Natural killer cell treated with Interleukin-12 subunit alpha and Interleukin-12 subunit beta and Interleukin-15 and Interleukin-18, amount 100 ng/mL, for 72 hours (primary cell): ENCODE measurements around the gene RBM24. TPM values are rescaled to one million over a fixed set of nuclear protein-coding genes. Genes with fewer than 3 reads are reported as not detected.
A peak's percentile ranks its signal among the peaks of the same experiment; 100 is the strongest.

Source experiments
- ATAC-seq, 2 donors: fragments of 150-1000 bp; cut with Tn5 transposase in 1 of 2; sonication (Bioruptor Pico), chemical (Tn5 transposase) in 1 of 2; 2 replicates each; pipeline ENCODE4 v1.10.0; 2021
- DNase-seq: peaks from one replicate; pipeline ENCODE4 v3.0.0; 2022; ENCODE audit warnings: low spot score
- H3K27ac Mint-ChIP-seq, 2 donors: 1 replicate in 1 of 2; 2 replicates in 1 of 2; pipeline ENCODE4 v1.8.0; 2022; ENCODE audit warnings: mixed read lengths in 2 of 2, mild to moderate bottlenecking in 1 of 2, moderate library complexity in 1 of 2
- H3K27me3 Mint-ChIP-seq, 2 donors: 1 replicate in 1 of 2; 2 replicates in 1 of 2; pipeline ENCODE4 v1.8.0; 2022; ENCODE audit warnings: mixed read lengths in 2 of 2
- H3K36me3 Mint-ChIP-seq: one replicate; pipeline ENCODE4 v1.8.0; 2022; ENCODE audit warnings: mixed read lengths
- H3K4me1 Mint-ChIP-seq, 2 donors: 1 replicate in 1 of 2; 2 replicates in 1 of 2; pipeline ENCODE4 v1.8.0; 2022; ENCODE audit warnings: low read depth in 2 of 2, mixed read lengths in 2 of 2, mild to moderate bottlenecking in 1 of 2
- H3K4me3 Mint-ChIP-seq: one replicate; pipeline ENCODE4 v1.8.0; 2022; ENCODE audit warnings: mixed read lengths
- H3K9me3 Mint-ChIP-seq: 2 replicates; pipeline ENCODE4 v1.8.0; 2022; ENCODE audit warnings: mixed read lengths
- total RNA-seq, 2 donors: library from RNA; stranded (reverse); gene quantifications; one replicate each; pipeline ENCODE4 v1.2.3, GENCODE V29; 2022

Gene RBM24
- not detected for total RNA-seq

DNA sequence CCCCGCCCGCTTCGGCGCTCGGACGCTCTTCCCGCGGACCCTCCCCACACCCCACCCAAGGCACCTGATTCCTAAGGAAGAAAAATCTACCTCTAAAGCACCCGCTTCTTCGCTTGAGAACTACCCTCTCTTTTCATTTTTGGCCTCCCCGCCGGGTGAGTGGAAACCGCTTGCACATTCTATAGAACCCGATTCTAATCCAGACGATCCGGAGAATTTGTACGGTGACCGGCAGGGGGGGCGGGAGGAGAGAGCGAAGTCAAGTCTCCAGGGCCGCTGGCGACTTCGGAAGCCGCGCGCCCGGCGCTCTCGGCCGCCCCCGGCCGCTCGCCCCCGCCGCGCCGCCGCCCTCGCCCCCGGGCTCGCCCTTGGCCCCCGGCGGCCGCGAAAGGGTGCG lies at the start of gene RBM24:
Gene RBM24 (plus strand): TSS at position 262 of the 397 bp plus-strand sequence. CDS start 221 bp downstream, outside the sequence.
- Mint-ChIP-seq H3K36me3 (no peaks in the 10 kb centered on the region), H3K4me3 (peak within 1 kb of the TSS; percentile 67), H3K27me3 (peaks cover 52 to 77% of the 10 kb centered on the region in 2 donors), H3K27ac (no peak within 1 kb of the TSS), H3K4me1 (peaks cover 11 to 12% of the 10 kb centered on the region in 2 donors), H3K9me3 (no peaks in the 10 kb centered on the region)
- ATAC-seq = peak in 1 of 2 donors; percentile 69
- no peak for DNase-seq

DNA sequence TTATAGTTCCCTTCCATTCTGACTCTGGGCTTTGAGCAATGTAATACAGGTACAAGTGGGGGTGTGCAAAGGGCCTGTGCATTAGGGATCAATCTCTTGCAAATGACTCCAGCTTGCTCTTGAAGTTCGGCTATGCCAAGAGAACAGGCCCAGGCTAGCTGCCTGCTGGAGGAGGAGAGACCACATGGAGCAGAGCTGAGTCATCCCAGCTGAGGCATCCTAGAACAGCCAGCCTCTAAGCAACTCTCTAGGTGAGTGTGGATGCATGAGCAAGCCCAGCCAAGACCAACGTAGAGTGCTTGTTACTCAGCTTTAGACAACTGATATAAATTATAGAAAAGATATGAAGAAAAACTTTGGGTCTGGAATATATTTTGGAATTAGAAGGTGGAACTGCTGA lies 47.6 kb upstream of the RBM24 start:
- no peak overlapping the region for H3K27ac Mint-ChIP-seq
- no peaks in the 10 kb centered on the region for H3K36me3 Mint-ChIP-seq
- ATAC-seq = peak in 1 of 2 donors; percentile 20
- H3K27me3 Mint-ChIP-seq = peaks cover 11 to 25% of the 10 kb centered on the region in 2 donors
- H3K4me3 Mint-ChIP-seq = no peak overlapping the region
- H3K9me3 Mint-ChIP-seq = no peaks in the 10 kb centered on the region
- H3K4me1 Mint-ChIP-seq = no peaks in the 10 kb centered on the region
- no peak for DNase-seq

DNA sequence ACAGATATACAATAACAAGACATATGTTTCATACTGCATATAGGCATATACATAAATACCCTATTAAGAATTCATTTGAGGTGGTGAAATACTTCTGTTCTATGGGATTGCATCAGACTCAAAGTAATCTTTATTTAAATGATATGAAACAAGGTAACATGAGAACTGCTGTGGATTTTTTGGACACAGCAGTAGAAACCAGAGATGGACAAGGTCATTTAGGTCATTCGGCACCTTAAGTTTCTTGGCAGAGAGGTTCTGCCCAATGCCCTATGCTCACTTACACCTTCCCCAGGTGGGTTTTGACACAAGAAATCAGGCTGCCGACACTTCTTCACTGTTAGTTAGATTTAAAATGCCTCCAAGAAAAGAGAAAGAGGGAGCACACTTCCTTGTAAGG lies 43.9 kb upstream of the RBM24 start:
- H3K36me3 Mint-ChIP-seq = no peaks in the 10 kb centered on the region
- ATAC-seq (no peak), DNase-seq (no peak)
- H3K27ac Mint-ChIP-seq = no peak overlapping the region
- H3K9me3 Mint-ChIP-seq = peaks cover 4% of the 10 kb centered on the region
- H3K4me3 Mint-ChIP-seq = no peak overlapping the region
- H3K4me1 Mint-ChIP-seq = no peaks in the 10 kb centered on the region
- H3K27me3 Mint-ChIP-seq = peaks cover 15 to 31% of the 10 kb centered on the region in 2 donors

DNA sequence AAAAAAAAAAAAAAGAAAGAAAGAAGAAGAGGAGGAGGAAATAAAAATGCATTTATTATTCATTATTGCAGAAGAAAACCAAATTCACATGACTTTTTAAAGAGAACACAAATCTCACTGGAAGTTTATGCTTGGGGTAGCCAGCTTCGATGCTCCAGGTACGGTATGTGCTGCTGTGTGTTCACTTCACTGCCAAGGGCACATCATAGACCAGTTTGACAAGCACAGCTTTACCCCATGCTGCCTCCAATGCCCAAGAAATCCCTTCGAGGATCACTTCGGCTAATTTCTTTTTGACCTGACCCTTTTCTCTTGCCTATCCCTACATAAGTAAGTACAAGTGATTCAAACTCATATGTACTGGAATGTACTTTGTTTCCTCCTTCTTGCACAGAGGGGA lies 41.9 kb upstream of the RBM24 start:
- Mint-ChIP-seq H3K4me1 (no peaks in the 10 kb centered on the region), H3K4me3 (no peak overlapping the region), H3K9me3 (peaks cover 6% of the 10 kb centered on the region), H3K27ac (no peak overlapping the region), H3K36me3 (no peaks in the 10 kb centered on the region), H3K27me3 (peaks cover 19 to 36% of the 10 kb centered on the region in 2 donors)
- ATAC-seq = no peak
- no peak for DNase-seq

DNA sequence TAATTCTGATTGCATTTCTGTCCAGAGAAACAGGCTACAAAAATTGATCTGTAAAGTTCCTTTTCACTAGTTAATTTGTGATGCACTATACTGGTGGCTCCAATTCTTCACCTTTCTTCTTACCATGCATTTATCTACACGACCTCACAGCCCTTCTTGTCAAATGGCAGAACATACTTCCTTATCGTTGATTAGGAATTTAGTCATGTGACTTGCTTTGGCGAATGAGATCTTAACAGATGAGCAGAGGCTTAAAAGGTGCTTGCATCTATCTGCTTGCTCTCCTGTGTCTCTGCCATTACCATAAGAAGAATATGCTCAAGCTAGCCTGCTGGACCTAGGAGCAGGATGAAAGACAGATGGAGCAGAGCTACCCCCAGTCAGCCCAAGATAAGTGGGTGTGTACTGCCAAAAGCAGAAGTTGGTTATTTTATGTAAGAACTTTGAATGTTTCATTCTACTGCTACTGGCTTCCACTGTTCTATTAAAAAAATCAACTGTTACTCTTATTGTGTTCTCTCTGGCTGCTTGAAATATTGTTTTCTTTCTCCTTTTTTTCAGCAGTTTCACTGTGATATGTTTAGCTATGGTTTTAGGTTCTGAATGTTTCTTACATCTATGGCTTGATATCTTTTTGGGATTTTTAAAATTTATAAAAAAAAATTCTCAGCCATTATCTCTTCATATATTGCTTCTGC lies 40.2 kb upstream of the RBM24 start:
- Mint-ChIP-seq H3K27ac (no peak overlapping the region), H3K4me3 (no peak overlapping the region), H3K36me3 (no peaks in the 10 kb centered on the region), H3K4me1 (no peaks in the 10 kb centered on the region), H3K27me3 (peaks cover 22 to 33% of the 10 kb centered on the region in 2 donors), H3K9me3 (peaks cover 6% of the 10 kb centered on the region)
- DNase-seq = no peak
- no peak for ATAC-seq

DNA sequence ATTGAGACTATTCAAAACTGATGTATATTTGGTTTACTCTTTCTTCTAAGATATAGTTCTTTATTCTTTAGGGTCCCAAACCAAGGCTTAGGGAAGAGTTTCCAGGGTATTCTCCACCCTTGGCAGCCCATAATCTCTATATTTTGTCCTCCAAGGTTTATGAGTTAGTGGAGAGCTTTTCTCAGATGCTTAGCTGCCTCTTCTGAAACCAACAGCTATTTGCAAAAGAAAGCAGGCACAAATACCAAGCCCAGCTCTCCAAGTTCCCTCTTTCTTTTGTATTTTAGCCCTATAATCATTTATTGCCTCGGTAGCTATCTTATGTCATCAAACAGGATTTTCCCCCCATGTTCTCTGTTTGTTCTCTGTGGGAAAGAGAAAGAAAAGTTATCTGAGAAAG lies 39.1 kb upstream of the RBM24 start:
- H3K9me3 Mint-ChIP-seq = peaks cover 6% of the 10 kb centered on the region
- DNase-seq (no peak), ATAC-seq (no peak)
- no peak overlapping the region for H3K4me3 Mint-ChIP-seq
- peaks cover 22 to 35% of the 10 kb centered on the region in 2 donors for H3K27me3 Mint-ChIP-seq
- H3K36me3 Mint-ChIP-seq = no peaks in the 10 kb centered on the region
- no peaks in the 10 kb centered on the region for H3K4me1 Mint-ChIP-seq
- no peak overlapping the region for H3K27ac Mint-ChIP-seq

DNA sequence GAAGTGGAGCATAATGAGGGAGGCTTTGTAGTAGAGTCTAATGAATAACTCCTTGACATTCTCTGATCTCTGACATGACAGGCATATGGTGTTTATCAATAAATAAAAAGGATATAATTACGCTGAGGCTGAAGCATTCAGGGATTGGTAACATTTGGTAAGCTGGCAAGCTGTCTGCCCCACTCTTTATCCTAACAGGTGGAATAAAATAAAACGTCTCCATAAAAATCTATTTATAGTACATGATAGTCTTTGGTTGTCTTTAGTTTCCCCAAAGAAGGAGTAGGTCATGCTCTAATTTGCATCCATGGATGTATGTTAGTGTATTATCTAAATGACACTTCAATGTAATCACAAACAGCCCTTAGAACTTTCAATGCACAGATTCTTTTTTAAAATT lies 30.9 kb upstream of the RBM24 start:
- DNase-seq (no peak), ATAC-seq (no peak)
- Mint-ChIP-seq H3K4me3 (no peak overlapping the region), H3K4me1 (no peaks in the 10 kb centered on the region), H3K27ac (no peak overlapping the region), H3K27me3 (peaks cover 13 to 37% of the 10 kb centered on the region in 2 donors), H3K36me3 (no peaks in the 10 kb centered on the region), H3K9me3 (no peaks in the 10 kb centered on the region)

DNA sequence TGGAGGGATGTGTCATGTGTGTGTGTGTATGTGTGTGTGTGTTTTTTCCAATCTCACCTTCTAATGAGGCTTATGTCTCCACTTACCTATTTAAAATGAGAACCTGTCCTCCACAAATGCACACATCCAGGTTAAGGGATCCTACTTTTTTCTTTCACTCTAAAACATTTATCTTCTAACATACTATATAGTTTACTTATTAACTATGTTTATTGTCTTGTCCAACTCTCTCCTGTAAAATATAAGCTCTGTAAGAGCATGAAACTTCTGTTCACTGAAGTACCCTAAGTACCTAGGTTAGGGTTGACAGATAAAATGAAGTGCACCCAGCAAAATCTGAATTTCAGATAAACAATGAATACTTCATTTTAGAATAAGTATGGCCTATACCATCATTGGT lies 29.2 kb upstream of the RBM24 start:
- no peaks in the 10 kb centered on the region for H3K4me1 Mint-ChIP-seq
- ATAC-seq = no peak
- peaks cover 11 to 30% of the 10 kb centered on the region in 2 donors for H3K27me3 Mint-ChIP-seq
- no peak overlapping the region for H3K27ac Mint-ChIP-seq
- H3K36me3 Mint-ChIP-seq = no peaks in the 10 kb centered on the region
- no peak overlapping the region for H3K4me3 Mint-ChIP-seq
- no peaks in the 10 kb centered on the region for H3K9me3 Mint-ChIP-seq
- no peak for DNase-seq

DNA sequence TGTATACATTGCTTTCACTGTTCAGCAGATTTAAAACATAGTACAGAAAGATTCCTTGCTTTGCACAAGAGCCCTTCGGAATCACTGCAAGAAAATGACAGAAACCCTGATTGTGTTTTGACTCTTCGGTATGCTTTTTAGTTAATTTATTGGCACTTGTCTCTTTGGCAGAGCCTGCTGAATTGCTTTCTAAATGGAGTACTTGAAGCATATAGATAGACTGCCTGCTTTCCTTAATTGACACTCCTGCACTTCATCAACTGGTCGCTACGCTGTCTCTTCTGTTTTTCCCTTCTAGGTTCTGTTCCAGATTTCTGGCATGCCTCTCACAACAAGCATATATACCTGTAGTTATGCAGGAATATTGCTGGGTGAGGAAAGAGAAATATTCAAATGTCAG lies 22.4 kb upstream of the RBM24 start:
- ATAC-seq (no peak), DNase-seq (no peak)
- H3K27ac Mint-ChIP-seq = no peak overlapping the region
- peaks cover 12 to 18% of the 10 kb centered on the region in 2 donors for H3K27me3 Mint-ChIP-seq
- no peaks in the 10 kb centered on the region for H3K9me3 Mint-ChIP-seq
- no peak overlapping the region for H3K4me3 Mint-ChIP-seq
- no peaks in the 10 kb centered on the region for H3K4me1 Mint-ChIP-seq
- no peaks in the 10 kb centered on the region for H3K36me3 Mint-ChIP-seq

DNA sequence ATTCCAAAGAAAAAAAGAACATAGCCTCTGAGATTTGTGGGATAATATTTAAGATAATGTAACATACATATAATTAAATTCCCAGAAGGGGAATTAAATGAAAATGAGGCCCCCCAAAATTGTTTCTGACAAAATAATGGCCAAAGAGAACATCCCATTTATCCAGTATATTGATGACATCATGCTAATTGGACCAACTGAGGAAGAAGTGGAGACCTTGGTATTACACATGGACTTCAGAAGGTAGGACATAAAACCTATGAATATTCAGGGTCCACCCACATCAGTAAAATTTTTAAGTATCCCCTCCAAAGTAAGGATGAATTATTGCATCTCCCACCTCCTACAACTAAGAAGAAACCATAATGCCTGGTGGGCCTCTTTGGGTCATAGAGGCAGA lies 15.6 kb upstream of the RBM24 start:
- H3K4me1 Mint-ChIP-seq = no peaks in the 10 kb centered on the region
- no peaks in the 10 kb centered on the region for H3K9me3 Mint-ChIP-seq

DNA sequence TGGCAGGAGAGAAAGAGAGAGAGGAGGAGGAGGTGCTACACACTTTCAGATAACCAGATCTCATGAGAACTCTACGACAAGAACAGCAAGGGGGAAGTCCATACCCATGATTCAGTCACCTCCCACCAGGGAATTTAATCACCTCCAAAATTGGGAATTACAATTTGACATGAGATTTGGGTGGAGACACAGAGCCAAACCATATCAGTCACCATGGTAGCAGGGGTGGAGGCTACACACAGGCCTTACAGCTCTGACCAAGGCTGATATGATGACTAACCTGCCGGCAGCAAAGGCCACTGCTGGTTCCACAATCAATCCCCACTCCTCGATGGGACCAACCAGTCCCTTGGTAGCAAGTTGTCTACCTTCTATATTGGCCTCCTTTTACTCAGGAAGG lies 13.6 kb upstream of the RBM24 start:
- Mint-ChIP-seq H3K27ac (no peak overlapping the region), H3K4me1 (no peaks in the 10 kb centered on the region), H3K36me3 (no peaks in the 10 kb centered on the region), H3K27me3 (peaks cover 4 to 7% of the 10 kb centered on the region in 2 donors), H3K9me3 (no peaks in the 10 kb centered on the region), H3K4me3 (no peak overlapping the region)
- DNase-seq (no peak), ATAC-seq (no peak)

More for the DNA sequence above, 15.6 kb upstream of the RBM24 start:
- Mint-ChIP-seq H3K4me3 (no peak overlapping the region), H3K27ac (no peak overlapping the region), H3K36me3 (no peaks in the 10 kb centered on the region), H3K27me3 (peaks cover 4 to 10% of the 10 kb centered on the region in 2 donors)
- ATAC-seq = no peak
- DNase-seq = no peak

DNA sequence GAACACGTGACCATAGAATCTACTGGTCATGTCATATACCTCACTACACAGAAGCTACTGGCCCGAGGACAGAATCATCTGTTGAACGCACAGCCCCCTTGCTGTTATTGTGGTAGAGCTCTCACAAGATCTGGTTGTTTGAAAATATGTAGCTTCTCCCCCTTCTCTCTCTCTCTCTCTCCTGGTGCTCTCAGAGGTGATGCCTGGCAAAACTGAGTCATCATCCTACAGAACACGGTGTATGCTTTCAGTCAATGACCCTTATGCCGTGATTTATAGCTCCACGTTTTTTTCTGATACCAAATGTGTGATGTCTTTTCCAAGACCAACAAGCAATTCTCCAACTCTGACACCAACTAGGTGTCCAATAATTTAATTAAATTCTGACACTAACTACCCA lies 13.0 kb upstream of the RBM24 start:
- H3K27ac Mint-ChIP-seq = no peak overlapping the region
- no peaks in the 10 kb centered on the region for H3K4me1 Mint-ChIP-seq
- no peaks in the 10 kb centered on the region for H3K36me3 Mint-ChIP-seq
- H3K4me3 Mint-ChIP-seq = no peak overlapping the region
- DNase-seq (no peak), ATAC-seq (no peak)
- peaks cover 4 to 8% of the 10 kb centered on the region in 2 donors for H3K27me3 Mint-ChIP-seq
- no peaks in the 10 kb centered on the region for H3K9me3 Mint-ChIP-seq

DNA sequence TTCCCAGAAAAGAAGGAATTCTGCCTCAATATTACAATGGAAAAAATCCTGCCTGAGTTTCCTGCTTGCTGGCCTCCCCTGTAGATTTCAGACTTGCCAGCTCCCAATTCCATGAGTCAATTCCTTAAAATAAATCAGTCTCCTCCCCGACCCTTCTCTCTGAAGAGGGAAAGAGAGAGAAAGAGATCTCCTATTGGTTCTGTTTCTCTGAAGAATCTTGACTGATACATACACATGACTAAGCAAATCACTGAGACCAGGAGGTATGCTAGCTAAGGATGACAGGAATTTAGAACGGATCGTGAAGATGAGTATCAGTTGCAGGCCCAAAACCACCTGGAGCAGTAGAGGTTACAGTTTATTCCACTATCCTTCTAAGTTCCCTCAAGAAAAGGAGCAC lies 11.3 kb upstream of the RBM24 start:
- Mint-ChIP-seq H3K27ac (no peak overlapping the region), H3K36me3 (no peaks in the 10 kb centered on the region), H3K27me3 (peaks cover 13 to 21% of the 10 kb centered on the region in 2 donors), H3K4me1 (no peaks in the 10 kb centered on the region), H3K4me3 (no peak overlapping the region), H3K9me3 (no peaks in the 10 kb centered on the region)
- DNase-seq = no peak
- no peak for ATAC-seq

DNA sequence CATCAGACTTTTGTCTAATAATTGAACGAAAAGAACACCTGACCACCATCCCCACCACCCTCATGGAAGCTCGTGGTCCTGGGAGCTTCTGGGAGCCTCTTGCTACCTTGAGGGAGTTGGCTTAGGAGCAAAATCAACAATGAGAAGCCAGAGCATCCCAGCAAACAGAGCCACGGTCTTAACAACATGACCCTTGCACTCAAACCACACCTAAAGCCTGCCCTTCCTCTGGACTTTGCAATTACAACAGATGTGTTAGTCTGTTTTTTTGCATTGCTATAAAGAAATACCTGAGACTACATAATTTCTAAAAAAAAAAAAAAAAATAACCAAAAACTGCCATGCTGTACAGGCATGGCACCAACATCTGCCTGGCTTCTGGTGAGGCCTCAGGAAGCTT lies 9.5 kb upstream of the RBM24 start:
- no peak for ATAC-seq
- Mint-ChIP-seq H3K27ac (no peak overlapping the region), H3K4me1 (no peaks in the 10 kb centered on the region), H3K36me3 (no peaks in the 10 kb centered on the region), H3K4me3 (no peak overlapping the region), H3K9me3 (no peaks in the 10 kb centered on the region), H3K27me3 (peaks cover 22 to 28% of the 10 kb centered on the region in 2 donors)
- DNase-seq = no peak

DNA sequence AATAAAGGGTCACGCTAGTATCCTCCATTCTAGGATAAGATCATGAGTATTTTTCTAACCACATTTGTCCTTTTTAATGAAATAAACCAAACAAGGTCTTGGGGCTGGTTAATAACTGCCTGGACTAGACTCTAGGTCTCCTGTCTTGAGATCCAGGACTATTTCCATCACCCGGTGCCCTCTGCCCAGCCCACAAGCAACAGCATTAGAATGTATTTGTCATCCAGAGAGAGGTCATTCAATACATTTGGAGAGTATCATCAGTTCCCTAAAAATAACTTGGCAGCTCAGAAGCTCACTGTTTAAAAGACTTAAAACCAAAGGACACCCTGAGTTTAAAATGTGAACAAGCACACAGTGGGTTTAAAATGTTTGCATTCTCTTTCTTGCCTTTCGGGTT lies 4.4 kb upstream of the RBM24 start:
- Mint-ChIP-seq H3K36me3 (no peaks in the 10 kb centered on the region), H3K9me3 (no peaks in the 10 kb centered on the region), H3K27ac (no peak overlapping the region), H3K27me3 (peaks cover 46 to 66% of the 10 kb centered on the region in 2 donors), H3K4me1 (peaks cover 7 to 8% of the 10 kb centered on the region in 2 donors), H3K4me3 (no peak overlapping the region)
- no peak for DNase-seq
- ATAC-seq = no peak
